Right lobe of liver (tissue), 4 donors: ENCODE measurements around the gene P2RY14.

Source experiments
- CTCF ChIP-seq, 4 donors: fragments of 200-600 bp in 3 of 4; fragments of 450-650 bp in 1 of 4; IDR thresholded peaks; one replicate each; pipeline versions ENCODE4 v1.5.1 to v1.8.0; 2016 to 2022; ENCODE audit warnings: antibody characterized with exemption in 4 of 4, mild to moderate bottlenecking in 2 of 4
- POLR2A ChIP-seq: fragments of 450-650 bp; IDR thresholded peaks from one replicate; pipeline ENCODE4 v1.6.1; 2017; ENCODE audit warnings: antibody characterized with exemption, mild to moderate bottlenecking
- donor health status: DM: no; HTN: no; CAD: no.
- donor health status: DM: no; HTN: no; CAD: no.
- donor health status: DM: no; HTN: yes; CAD: no.

- TF ChIP-seq CTCF (IDR thresholded peaks at IDR 0.05), result no peak
- TF ChIP-seq POLR2A, result no peak
These were observed 31.2 kb upstream of the P2RY14 start for GRCh38 chr3:151309566-151309965.
